Measurements from ENCODE around the gene PGBD5.

PGBD5 gene

DNA sequence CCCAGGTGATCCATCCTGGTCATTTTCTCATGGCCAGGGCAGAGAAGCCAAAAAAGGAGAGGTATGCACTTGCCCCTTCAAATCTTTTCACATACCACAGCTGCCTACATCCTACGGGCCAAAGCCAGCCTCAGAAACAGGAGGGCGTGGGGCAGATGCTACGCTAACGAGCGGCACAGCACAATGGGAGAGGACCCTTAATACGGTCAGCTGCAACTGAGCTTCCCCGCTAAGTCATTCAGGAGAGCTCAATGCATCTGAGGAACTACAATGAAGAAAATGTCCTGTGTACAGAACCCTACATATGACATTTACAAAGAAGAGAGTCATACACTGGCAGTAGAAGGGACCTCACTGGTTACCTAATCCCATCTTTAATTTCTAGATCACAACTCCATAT is 78.2 kb downstream of the PGBD5 start:
- DNase-seq (ENCODE audit: low spot score): no peak

DNA sequence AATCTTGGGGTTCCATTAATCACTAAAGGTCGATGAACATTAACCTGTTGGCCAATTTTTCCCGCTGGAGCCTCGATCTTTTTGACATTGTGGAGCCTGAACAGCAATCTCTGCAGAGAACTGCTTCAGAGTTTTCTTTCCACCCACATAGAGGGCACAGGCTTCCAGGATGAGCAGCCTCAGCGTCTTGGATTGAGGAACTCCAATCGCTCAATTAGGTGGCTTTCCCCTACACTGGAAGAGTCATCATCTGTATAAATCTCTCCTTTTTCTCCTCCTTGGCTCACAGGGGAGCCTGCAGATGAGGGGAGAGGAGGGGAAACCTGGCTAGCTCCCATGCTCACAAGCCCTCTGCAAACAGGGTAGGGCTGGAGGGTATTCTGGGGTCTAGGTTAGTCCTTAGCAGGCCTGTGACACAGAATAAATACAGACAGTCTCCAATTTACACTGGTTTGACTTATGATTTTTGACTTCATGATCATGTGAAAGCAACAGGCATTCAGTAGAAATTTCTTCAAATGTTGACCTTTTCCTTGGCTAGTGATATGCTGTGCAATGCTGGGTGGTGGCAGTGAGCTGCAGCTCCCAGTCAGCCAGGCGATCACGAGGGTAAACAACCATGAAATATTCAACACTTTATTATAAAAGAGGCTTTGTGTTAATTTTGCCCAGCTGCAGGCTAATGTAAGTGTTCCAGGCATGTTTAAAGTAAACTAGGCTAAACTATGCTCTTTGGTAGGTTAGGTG is 80.8 kb downstream of the PGBD5 start:
- DNase-seq (ENCODE audit: low spot score): no peak

DNA sequence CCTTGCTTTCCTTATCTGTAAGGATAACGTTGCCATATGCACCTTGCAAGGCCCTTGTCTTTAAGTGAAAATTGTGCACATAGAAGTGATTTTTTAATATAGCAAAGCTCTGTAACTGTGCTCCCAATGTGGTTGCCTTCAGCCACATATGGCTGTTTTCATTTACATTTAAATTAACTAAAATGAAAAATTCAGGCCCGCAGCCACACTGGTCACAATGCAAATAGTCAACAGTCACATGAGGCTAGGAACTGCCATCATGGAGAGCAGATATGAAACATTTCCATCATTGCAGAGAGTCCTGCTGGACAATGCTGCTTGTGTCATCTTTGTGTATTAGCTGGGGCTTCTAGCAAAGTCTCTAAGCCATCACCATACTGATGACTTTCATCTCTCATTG is 83.4 kb downstream of the PGBD5 start:
- no peak for DNase-seq (ENCODE audit: low spot score)

DNA sequence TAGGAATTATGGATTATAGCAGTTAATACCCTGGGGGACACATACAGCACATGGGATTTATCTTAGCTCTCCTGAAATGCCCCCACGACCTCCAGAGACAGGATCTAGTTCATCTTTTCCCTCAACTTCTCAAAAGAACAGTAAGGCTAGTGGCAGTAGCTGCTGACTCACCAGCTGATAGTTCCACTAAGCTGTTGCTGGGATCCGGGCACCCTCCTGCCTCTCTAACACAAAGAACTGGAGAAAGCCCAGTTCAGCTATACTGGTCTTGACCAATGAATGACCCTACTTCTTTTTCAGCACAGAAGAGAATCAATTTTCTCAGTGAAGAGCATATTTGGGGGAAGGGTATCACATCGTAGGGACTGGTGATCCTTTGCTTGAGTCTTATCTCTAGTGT is 84.1 kb downstream of the PGBD5 start:
- DNase-seq (ENCODE audit: low spot score): no peak

DNA sequence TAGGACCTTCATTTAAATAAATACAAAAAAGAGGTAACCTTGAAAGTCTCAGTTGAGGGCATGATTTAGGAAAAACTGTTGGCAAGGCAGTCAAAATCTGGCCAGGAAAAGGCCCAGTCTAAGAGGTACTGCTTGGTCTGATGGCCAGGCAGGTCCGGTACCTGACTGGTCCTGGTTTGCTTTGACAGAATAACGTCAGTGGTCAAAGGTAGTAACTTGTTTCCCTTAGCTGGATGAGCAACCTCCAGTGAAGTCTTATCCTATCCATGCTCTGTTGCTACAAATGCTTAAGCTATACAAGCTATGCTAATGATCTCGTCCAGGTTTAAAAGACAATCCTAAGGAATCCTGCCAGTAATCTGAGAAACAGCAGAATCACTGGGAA is 85.0 kb downstream of the PGBD5 start:
- no peak for DNase-seq (ENCODE audit: low spot score)

DNA sequence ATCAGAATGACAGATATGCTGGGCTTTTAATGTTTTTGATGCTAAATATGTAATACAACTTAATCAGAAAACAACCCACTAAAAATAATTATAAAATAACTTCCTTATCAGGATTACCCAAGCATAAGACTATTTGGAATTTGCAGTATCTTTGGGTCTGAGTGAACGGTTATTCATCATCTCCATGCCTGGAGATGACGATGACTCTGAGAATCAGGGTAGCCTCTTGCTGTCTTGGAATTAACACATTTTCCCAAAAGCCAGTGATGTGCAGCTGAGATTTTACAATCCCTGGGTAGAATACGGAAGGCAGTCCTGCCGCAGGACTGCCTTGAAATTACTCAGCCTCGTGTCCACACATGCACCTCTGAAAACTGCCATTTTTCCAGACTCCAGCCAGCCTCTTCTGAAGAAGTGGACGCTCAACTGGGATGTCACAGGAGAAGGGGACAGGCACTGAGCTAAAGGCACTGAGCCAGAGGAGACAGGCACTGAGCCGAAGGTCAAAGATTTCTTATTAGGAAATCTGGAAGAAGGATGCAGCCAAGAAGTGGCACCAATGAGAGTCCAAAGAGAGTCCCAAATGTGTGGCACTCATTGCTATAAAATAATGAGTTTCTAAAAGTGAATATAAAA is 85.5 kb downstream of the PGBD5 start:
- DNase-seq (ENCODE audit: low spot score): no peak

DNA sequence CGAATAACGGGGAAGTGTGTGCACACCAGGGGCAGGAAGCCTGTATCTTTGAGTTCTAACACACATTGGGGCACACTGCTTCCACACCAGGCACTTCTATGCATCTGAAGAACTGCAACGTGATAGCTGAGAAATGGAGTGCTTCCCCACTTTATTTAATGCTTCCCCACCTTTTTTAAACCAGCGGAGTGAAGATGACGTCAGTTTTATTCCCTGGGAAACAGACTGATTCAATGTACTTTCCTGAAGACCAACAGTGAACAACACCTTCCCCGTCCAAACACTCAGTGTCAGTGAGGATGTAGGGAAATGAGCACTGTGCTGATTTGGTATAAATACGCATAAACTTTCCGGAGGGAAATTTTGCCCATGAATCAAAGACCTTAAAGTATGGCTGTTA is 87.1 kb downstream of the PGBD5 start:
- DNase-seq (ENCODE audit: low spot score): no peak

DNA sequence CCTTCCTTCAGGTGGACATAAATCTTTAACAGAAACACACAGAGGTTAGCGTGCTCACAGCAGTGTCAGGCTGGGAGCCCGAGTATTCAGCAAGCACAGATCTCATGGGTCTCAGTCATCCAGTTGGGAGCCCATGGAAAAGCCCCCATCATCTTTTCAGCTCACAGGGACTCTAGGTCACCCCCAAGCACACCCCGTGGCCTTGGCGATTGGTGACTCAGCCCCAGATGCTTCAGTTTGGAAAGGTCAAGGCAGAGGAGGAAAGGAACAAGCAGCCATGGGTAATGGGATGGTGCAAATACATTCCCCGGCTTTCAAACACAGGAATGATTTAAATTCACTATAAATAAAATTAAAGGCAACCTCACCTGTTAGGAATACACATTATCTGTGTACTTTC is 88.9 kb downstream of the PGBD5 start:
- no peak for DNase-seq (ENCODE audit: low spot score)

DNA sequence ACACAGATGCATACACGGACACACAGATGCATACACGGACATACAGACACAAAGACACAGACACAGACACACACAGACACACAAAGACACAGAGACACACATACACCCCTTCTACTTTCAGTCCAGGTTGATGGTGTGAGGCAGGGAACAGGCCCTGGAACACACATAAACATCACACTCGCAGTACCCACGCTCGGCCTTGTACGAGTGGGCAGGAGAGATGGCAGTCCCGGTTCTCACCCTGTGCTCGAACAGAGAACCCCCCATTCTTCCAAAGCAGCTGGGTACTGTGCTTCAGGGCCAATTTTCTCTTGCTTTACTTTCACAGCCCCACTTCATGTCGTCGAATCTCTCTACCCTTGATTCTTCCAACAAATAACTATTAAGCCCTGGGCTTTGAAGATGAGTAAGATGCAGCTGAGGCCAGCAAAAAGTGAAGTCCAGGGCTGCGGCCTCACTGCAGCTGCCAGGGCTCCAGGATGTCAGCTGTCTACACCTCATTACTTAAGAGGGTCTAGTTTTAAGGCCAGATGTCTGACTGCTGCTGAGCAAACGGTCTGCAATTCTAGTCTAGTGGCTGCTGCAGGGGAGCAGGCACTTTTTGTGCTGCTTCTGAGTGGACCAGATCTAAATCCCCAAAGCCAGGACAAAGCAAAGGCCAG is 90.1 kb downstream of the PGBD5 start:
- DNase-seq (ENCODE audit: low spot score): no peak

DNA sequence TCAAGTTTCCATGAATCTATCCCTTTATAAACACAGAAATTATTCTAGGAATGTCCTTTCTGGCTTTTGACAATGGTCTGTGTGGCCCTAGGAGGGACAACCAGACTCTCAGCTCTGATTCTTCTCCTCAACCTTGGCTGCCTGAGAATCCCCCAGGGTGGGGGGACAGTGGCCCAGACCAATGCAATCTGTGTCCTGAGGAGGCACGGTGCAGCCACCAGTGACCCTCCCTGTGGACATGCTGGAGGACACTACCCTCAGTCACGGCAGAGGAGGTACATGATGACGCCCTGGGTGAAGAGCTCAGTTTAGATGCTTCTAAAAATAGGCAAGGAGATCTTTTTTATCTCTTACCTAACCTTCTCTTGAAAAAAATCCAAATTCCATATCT is 91.7 kb downstream of the PGBD5 start:
- no peak for DNase-seq (ENCODE audit: low spot score)

DNA sequence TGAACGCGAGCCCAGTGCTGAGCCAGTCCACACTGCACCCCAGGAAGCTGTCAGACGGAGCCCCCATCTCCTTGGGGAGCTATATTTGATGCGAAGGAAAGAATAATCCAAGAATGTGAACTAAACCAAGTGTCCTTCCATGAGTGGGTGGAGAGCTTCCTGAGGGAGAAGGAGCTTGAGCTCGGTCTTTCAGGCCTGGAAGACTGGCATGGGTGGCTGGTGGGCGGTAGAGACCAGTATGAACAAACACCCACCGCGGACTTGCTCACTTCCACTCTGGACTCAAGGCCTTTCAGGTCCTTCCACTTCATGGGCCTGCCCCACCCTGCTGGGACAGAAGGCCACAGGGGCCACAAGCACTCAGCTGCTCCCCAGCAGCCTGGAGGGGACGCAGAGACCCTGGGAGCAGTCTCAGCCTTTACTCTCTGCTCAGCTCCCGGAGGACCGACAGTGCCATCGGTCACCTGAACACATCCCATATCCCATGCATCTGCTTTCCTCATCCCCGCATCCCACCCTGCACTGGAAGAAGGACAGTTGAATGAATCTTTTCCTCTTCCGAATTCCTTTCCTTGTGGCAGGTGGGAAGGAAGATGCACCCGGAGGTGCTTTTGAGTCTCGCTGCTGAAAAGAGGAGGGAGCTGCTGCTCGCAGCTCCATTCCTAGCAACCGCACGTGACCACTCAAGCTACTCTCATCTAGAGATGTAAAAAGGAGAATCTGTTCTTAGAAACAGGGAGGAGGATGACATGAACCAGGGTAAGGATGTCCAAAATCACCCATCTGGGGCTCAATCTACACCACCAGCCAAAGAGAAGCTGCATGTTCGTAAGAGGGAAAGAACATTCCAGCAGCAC is 92.3 kb downstream of the PGBD5 start:
- no peak for DNase-seq (ENCODE audit: low spot score)

DNA sequence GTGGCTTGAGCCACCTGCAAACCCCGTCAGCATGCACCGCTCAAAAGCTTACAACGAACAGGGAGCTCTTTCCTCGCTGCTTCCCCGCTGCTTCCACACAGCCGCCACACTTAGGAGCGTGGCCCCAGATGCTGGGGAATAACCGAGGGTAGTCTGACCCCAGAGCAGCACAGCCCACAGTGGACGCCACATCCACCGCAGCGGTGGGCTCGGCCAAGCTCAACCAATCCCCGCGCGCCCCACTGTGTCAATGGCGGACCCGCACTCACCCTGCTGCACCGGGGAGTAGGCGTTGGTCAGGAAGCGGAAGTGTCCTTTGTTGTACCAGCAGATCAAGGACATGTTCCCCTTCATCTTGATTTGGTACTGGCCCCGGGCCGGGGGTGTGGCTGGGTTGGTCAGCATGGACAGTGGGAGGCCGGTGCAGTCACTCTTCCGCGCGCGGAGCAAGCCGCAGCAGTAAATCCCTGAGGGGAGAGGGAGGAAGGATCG is 93.5 kb downstream of the PGBD5 start:
- DNase-seq (ENCODE audit: low spot score): no peak

DNA sequence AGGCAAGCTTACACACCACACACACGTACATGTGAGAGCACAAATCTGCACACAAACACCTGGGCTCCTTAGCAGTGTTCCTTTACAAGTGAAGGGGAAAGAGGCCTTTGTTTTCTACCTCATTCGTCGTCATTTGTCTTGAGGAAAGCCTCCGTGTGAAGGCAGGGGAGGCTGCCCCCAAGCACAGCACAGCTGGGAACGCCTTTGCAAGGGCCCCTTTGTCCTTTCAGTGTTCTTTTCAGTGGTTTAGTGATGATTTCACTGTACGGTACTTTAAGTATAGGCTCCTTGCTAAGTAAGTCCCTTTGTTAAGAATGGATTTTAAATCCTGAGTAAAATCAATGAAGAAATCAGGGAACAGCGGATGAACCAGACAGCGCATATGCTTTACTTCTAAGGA is 94.1 kb downstream of the PGBD5 start:
- DNase-seq (ENCODE audit: low spot score): no peak

DNA sequence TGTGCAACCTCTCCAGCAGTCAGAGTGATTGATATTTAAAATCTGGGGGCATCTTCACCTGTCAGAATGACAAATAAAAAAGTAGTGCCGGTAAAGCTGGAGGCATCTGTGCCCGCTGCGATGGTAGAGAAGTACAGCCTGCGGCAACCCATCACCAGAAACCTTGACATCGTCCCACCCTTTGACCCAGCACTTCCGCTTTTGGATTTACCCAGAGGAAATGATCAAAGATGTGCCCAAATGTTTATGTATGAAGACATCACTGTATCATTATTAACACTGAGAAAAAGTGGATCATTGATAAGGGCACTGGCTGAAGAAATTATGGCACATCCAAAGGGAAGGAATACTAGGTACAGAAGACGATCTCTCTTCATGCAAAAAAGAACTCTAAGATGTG is 96.0 kb downstream of the PGBD5 start:
- no peak for DNase-seq (ENCODE audit: low spot score)

DNA sequence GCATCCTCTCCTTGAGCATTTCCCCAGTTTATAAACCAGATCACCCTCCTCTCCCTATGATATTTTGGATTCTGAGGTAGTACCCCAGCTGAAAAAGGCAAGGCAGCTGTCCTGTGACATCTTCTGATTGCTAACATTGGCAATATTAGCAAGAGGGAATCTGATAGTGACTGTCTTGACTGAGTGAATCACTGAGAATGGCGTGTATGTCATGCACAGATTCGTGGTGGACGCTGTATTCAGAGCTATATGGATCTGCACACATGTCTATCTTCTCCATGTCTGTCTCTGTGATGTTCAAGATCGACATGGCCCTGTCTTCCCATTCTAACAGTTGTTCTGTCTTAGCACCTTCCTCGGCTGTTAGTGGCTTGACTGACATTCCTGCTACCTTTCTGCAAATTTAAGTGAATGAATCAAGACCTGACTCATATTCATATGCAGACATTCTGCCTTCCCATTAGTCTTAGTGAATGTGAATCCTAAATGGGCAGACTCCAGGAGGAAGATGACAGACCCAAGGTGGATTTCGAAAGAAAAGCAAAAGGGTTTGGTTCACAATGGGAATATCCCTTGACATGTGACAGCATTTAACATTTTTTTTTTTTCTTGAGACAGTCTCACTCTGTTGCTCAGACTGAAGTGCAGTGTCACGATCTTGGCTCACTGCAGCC is 97.7 kb downstream of the PGBD5 start:
- no peak for DNase-seq (ENCODE audit: low spot score)

DNA sequence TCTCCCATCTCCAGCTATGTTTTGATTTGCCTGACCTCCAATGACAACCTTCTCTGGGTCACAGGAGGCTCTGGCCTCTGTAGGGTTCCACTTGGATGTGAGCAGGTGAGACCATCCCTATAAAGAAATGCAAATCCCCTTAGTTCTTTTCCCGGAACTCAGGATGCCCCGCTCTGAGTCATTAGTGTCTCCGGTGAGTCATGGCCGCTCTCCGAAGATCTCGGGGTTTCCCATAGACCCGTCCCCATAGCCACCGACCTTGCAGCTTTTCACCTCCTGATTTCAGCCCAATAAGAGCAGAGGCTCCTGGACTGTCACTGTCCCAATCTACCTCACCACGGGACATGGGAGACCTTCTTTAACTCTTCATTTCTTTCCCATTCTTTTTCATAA is 98.2 kb downstream of the PGBD5 start:
- DNase-seq (ENCODE audit: low spot score): no peak

DNA sequence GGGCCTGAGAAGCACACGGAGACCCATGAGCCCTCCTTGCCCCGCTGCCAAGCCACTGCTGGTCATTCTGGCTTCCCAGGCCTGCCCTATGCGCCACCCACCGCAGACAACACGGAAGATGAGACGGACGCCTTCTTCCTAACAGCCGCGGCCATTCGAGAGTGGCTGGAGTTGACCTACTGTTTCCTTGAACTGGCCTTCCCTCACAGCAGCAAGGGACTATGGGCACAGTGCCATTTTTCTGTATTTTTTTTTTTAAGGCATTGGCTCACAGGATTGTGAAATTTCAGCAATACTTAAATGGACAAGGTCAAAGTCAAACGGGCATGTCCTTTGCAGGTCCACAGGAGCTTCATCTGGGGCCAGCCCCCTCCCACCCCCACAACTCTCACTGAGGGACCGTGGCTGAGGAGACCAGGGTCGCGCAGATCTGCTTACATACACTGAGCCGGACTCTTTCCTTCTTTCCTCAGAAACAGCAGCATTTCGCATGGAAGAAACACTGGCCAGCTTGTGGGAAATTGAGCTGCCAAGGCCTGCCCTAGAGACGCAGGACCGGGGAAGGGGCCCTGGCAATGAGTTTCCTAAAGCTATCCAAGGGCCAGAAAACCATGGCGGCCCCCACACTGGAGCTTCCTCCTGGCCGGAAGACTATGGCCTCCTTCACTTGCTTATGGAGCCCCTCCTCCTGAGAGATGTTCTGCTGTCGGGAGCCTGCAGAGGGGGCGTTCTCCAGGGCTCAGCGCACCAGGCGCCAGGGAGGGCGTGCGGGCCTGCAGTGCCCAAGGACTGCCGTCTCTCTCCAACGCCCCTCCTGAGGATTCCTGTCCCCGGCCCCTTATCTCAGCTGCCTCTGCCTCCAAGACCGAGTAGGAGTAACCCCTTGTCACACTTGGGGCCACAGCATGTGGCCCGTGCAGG is 98.9 kb downstream of the PGBD5 start:
- DNase-seq (ENCODE audit: low spot score): peak; percentile 34

DNA sequence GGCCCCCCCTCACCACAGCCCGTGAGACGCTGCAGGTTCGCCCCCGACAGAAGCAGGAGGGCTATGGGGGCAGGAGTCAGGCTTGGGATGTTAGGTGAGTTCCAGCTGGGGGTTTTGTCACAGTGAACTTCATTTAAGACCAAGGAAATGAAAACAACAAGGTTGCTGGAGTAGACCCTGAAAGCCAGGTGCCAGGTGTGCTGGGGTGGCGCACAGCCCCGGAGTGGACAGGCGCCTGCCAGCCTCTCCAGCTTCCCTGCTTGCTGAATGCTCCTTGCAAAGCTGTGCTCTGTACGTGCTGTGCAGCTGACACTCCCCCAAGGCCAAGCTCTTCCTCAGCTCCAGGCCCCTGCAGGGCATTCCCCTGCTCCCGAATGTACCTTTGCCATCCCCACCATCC is 102.4 kb downstream of the PGBD5 start:
- no peak for DNase-seq (ENCODE audit: low spot score)

DNA sequence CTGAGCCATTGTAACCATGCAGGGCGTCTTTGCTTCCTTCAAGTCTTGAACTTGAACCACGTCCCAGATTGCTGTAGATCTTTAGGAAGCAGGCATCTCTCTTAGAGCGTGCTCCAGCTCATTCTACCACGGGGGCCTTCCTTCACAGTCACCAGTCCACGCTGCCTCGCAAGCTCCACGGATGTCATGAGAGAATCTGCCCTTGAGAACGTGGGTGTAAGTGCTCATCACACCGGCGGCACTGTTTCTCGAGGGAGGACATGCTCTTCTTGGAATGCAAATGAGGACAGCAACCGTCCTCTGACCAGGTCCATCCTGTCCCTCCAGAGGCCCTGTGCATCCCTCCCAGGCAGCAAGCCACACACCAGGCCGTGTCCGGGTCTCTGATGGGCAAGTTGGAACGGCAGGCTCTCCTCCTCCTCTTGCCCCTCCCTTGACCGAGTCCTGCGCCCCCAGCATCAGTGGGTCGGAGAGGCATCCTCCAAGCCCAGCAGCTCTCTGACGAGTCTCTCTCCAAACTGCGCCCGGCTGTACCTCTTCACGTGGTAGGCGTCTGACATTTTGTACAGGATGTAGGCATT is 103.1 kb downstream of the PGBD5 start:
- no peak for DNase-seq (ENCODE audit: low spot score)

DNA sequence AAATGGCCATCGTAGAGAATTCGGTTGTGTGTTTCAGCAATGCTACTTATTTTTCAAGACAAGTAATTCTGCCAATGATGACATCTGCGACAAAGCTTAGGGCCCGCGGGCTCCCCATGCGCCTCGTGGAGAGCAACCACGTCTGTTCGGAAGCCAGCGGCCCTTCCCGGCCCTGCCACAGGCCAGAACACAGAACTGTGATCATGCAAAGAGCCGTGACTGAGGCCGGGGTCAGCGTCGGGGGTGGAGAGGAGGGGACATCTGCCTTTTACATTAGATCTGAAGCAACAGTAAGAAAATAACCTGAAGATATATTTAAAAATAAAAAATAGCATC is 103.7 kb downstream of the PGBD5 start:
- no peak for DNase-seq (ENCODE audit: low spot score)

All from HuH-7.5 (cell line).